Vagina (tissue), 2 donors: Measurements from ENCODE around the gene USP50.

Experiments used
- POLR2A ChIP-seq, 2 donors: fragments of 450-650 bp; IDR thresholded peaks; one replicate each; pipeline ENCODE4 v1.6.1; 2017; ENCODE audit warnings: antibody characterized with exemption in 2 of 2, mild to moderate bottlenecking in 2 of 2, moderate library complexity in 2 of 2
- TF ChIP-seq, protein P1 (sequence below), 3 experiments: fragments of 450-650 bp in 2 of 3; fragments of 200-600 bp in 1 of 3; sonication (generic) in 1 of 3; IDR thresholded peaks; one replicate each; pipeline ENCODE4 v1.5.1; 2017 to 2019; ENCODE audit warnings: antibody characterized with exemption in 3 of 3, mild to moderate bottlenecking in 2 of 3, moderate library complexity in 2 of 3

GRCh38 chr15:50549326-50549725 lies 2.9 kb upstream of the USP50 start:
- TF ChIP-seq, protein P1, sequence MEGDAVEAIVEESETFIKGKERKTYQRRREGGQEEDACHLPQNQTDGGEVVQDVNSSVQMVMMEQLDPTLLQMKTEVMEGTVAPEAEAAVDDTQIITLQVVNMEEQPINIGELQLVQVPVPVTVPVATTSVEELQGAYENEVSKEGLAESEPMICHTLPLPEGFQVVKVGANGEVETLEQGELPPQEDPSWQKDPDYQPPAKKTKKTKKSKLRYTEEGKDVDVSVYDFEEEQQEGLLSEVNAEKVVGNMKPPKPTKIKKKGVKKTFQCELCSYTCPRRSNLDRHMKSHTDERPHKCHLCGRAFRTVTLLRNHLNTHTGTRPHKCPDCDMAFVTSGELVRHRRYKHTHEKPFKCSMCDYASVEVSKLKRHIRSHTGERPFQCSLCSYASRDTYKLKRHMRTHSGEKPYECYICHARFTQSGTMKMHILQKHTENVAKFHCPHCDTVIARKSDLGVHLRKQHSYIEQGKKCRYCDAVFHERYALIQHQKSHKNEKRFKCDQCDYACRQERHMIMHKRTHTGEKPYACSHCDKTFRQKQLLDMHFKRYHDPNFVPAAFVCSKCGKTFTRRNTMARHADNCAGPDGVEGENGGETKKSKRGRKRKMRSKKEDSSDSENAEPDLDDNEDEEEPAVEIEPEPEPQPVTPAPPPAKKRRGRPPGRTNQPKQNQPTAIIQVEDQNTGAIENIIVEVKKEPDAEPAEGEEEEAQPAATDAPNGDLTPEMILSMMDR (IDR thresholded peaks at IDR 0.05) = no peak
- TF ChIP-seq POLR2A (IDR thresholded peaks at IDR 0.05) = no peak
